BJ (cell line): ENCODE data around the gene TPCN2. TPM values are rescaled to one million over a fixed set of nuclear protein-coding genes. Genes with fewer than 3 reads are reported as not detected.

Experiments used
- CTCF ChIA-PET: fragments of 350-600 bp; formaldehyde crosslinking; extraction: SDS; loops from one replicate; lab custom pipeline; 2021; ENCODE audit warnings: antibody characterized with exemption, inconsistent platforms; lab: Yijun Ruan, JAX
- POLR2A ChIA-PET: fragments of 300-600 bp; sonication (Branson Sonifier 250); formaldehyde crosslinking; extraction: SDS; loops from one replicate; lab custom pipeline; 2021; ENCODE audit warnings: antibody characterized with exemption; lab: Charles Lee
- DNase-seq: peaks from one replicate; pipeline ENCODE4 v3.0.0-alpha.2; 2011; ENCODE audit warnings: low read depth
- H3K27me3 ChIP-seq: 2 replicates; pipeline ENCODE4 v1.6.0; 2011; ENCODE audit warnings: low read length; ENCODE audit not compliant: control insufficient read depth, insufficient read depth
- H3K36me3 ChIP-seq: 2 replicates; pipeline ENCODE4 v1.5.1; 2011; ENCODE audit warnings: low read length; ENCODE audit not compliant: control insufficient read depth, insufficient read depth
- H3K4me3 ChIP-seq: 2 replicates; pipeline ENCODE4 v1.5.1; 2011; ENCODE audit warnings: low read depth, mild to moderate bottlenecking, control low read depth, low read length
- polyA plus RNA-seq: library from polyadenylated mRNA; depleted of rRNA; stranded (reverse); fragments of >200 nt; gene quantifications from 2 replicates; pipeline ENCODE4 v1.2.3, GENCODE V29; 2011
- TF ChIP-seq, protein P1 (sequence below): IDR thresholded peaks from 2 replicates; pipeline ENCODE4 v1.5.1; 2011; ENCODE audit warnings: low read depth, mild to moderate bottlenecking, control low read depth, inconsistent platforms, low read length, moderate library complexity; ENCODE audit not compliant: insufficient read depth

The TPCN2 gene
- polyA plus RNA-seq, 1 experiment: 9.9 TPM

DNA sequence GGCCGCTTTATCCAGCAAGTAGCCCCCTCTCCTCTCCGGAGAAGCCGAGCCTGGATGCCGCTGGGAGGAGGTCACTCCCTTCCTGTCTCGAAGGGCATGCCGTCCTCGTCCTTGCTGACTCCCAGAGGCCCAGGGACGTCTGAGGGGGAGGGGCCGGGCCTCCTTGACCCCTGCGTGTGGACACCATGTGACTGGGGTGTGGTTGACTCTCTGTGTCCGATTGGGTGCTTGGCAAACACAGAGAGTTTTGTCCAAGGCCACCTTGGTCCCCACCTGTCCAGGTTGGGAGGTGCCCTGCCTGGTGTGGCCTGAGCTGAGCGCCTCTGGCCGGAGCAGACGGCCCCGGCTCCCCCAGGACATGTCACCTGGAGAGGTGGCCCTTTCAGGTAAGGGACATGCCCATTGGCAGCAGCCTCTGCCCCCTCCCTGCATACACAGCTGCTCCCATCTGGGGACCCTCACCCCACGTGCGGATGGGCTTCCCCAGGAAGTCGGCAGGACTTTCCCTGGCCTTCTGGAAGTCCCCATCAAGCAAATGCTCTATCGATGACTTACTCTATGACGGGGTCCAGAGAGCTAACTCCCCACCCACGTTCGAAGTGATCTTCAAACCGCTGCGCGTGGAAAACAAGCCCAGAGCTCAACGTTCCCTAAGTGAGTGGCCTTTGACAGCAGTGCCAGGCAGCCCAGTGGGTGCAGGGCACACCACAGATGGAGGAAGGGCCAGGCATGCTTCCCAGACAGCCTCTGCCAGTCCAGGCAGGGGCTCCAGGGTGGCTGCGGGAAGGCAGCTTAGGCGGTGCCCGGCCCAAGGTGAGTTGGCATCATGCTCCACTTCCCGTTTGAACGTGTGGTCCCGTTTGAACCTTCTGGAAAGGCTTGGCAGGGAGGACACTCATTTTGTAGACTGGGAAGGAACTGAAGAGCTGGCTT, 106.8 kb downstream of the TPCN2 start, which contains the start of gene SMIM38:
Gene SMIM38, plus strand, starts transcription at position 634 of the 933 bp plus-strand sequence. CDS start 1,912 bp downstream, outside the sequence.
- POLR2A ChIA-PET: no interaction called here
- CTCF ChIA-PET: interaction anchor here (0.6 kb wide), 2 partner anchors 10 to 519 kb away, joined by 3 to 4 read pairs; no protein-coding TSS in a partner anchor
- Histone ChIP-seq H3K4me3 (no peak within 1 kb of the TSS), H3K36me3 (no peaks in the 10 kb centered on the region), H3K27me3 (no peaks in the 10 kb centered on the region)
- no peak for DNase-seq
- TF ChIP-seq, protein P1, sequence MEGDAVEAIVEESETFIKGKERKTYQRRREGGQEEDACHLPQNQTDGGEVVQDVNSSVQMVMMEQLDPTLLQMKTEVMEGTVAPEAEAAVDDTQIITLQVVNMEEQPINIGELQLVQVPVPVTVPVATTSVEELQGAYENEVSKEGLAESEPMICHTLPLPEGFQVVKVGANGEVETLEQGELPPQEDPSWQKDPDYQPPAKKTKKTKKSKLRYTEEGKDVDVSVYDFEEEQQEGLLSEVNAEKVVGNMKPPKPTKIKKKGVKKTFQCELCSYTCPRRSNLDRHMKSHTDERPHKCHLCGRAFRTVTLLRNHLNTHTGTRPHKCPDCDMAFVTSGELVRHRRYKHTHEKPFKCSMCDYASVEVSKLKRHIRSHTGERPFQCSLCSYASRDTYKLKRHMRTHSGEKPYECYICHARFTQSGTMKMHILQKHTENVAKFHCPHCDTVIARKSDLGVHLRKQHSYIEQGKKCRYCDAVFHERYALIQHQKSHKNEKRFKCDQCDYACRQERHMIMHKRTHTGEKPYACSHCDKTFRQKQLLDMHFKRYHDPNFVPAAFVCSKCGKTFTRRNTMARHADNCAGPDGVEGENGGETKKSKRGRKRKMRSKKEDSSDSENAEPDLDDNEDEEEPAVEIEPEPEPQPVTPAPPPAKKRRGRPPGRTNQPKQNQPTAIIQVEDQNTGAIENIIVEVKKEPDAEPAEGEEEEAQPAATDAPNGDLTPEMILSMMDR: no peak

DNA sequence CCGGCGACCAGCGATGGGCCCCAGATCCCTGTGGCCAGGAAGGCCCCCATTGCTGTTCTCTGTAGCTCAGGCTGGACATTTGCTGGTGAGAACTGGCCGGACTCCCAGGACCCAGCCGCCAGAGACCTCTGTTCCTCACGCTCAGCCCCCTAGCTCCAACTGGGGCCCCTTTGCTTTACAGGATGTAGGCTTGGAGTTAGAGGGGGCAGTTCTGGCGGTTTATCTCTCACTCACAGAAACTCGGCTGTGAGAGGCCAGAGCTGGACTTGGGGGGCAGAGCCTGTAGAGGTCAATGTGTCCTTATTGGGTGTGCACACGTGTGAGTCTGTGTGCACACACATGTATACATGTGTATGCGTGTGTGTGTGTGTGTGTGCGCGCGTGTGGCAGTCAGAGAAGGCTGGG, 107.5 kb downstream of the TPCN2 start:
- Histone ChIP-seq H3K27me3 (no peaks in the 10 kb centered on the region), H3K36me3 (no peaks in the 10 kb centered on the region), H3K4me3 (no peak overlapping the region)
- POLR2A ChIA-PET: no interaction called here
- CTCF ChIA-PET: interaction anchor here (1.2 to 1.3 kb wide), 3 partner anchors 24 to 489 kb away, joined by 3 to 6 read pairs (median 3); no protein-coding TSS in a partner anchor
- TF ChIP-seq, protein P1: no peak
- DNase-seq: no peak

DNA sequence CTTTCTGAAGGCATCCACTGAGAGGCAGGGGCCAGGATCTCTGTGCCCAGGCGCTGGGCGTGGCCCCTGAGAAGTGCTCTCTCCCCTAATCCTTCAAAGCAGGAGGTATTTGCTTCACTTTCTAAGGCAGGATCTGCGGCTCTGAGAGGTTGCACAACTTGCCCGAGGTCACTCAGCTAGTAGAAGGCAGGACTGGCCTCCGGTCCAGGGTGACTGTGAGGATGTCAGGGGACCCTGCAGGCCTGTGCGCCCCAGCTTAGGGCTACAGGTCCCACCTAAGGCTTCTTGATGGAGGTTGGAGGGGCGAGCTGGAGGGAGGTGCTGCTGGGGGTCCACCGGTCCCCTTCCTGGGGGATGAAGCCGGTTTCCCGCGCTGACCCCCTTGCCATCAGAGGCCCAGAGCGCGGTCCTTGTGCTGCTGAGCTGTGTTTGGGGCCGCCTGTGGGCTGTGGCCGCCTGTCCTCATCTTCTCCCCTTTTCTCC, 108.0 kb downstream of the TPCN2 start:
- ChIA-PET POLR2A (no interaction called here), CTCF (interaction anchor here (0.9 to 1.3 kb wide), 4 partner anchors 10 to 488 kb away, joined by 3 to 6 read pairs (median 3); no protein-coding TSS in a partner anchor)
- TF ChIP-seq, protein P1: no peak
- Histone ChIP-seq H3K4me3 (no peak overlapping the region), H3K36me3 (no peaks in the 10 kb centered on the region), H3K27me3 (no peaks in the 10 kb centered on the region)
- no peak for DNase-seq

DNA sequence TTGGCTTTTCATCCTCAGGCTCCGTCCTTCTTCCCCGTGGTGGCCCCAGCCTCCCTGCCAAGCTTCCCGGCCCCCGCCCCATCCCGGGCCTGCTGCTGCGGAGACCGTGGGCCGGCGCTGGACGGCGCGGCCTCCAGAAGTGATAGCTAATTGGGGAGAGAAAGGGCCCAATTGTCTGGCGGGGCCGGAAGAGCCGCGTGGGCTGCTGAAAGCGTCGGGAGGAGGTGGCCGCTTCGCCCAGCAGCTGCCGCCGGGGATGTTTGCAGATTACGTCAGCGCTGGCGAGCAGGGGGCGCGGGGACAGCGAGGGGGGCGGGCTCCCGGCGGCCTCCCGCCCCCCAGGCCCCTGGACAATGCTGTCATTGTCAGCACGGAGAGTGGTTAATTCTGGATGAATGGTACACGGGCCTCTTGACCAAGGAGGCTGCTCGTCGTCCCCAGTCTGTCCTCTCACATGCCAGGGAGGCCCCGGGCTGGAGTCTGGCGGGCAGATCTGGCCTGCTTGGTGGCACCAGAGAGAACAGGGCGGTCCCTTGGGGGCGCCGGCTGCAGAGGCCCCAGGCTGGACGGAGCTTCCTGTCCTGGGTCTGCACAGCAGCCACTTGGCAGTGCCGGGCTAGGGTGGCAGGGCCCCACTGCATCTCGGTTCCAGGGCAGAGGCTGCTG, 108.6 kb downstream of the TPCN2 start:
- Histone ChIP-seq H3K27me3 (no peaks in the 10 kb centered on the region), H3K4me3 (no peak overlapping the region), H3K36me3 (no peaks in the 10 kb centered on the region)
- ChIA-PET POLR2A (no interaction called here), CTCF (interaction anchor here (0.7 to 1.3 kb wide), 6 partner anchors 10 to 487 kb away, joined by 3 to 6 read pairs (median 3); no protein-coding TSS in a partner anchor)
- TF ChIP-seq, protein P1: no peak
- no peak for DNase-seq
